ENCODE measurements around the gene BRICD5.

Gene BRICD5

GRCh38 chr16:2181952-2182351, 28.7 kb downstream of the BRICD5 start:
- DNase-seq (ENCODE audit: low spot score) (no peak), FAIRE-seq (peak; percentile 69)

GRCh38 chr16:2180962-2181923, 29.4 kb downstream of the BRICD5 start:
- DNase-seq (ENCODE audit: low spot score) (no peak), FAIRE-seq (no peak)

- DNase-seq (ENCODE audit: low spot score) (no peak), FAIRE-seq (no peak)
Measured at GRCh38 chr16:2180461-2180860, 30.2 kb downstream of the BRICD5 start.

GRCh38 chr16:2179576-2179975, 31.1 kb downstream of the BRICD5 start:
- DNase-seq (ENCODE audit: low spot score) (no peak), FAIRE-seq (no peak)

GRCh38 chr16:2179107-2179501, 31.6 kb downstream of the BRICD5 start:
- FAIRE-seq (no peak), DNase-seq (ENCODE audit: low spot score) (no peak)

GRCh38 chr16:2178321-2179106, 32.1 kb downstream of the BRICD5 start:
- FAIRE-seq (peak; percentile 37), DNase-seq (ENCODE audit: low spot score) (peak; percentile 40)

GRCh38 chr16:2177561-2177960, 33.1 kb downstream of the BRICD5 start:
- no peak for FAIRE-seq
- DNase-seq (ENCODE audit: low spot score) = no peak

- DNase-seq (ENCODE audit: low spot score) (no peak), FAIRE-seq (no peak)
Measured at GRCh38 chr16:2177101-2177500, 33.6 kb downstream of the BRICD5 start.

GRCh38 chr16:2176047-2176446, 34.6 kb downstream of the BRICD5 start:
- DNase-seq (ENCODE audit: low spot score) (no peak), FAIRE-seq (peak; percentile 13)

GRCh38 chr16:2175454-2175853, 35.2 kb downstream of the BRICD5 start:
- DNase-seq (ENCODE audit: low spot score) = no peak
- FAIRE-seq = no peak

GRCh38 chr16:2174396-2175131, 36.1 kb downstream of the BRICD5 start:
- no peak for FAIRE-seq
- DNase-seq (ENCODE audit: low spot score) = no peak

- DNase-seq (ENCODE audit: low spot score) (no peak), FAIRE-seq (no peak)
Measured at GRCh38 chr16:2173916-2174315, 36.7 kb downstream of the BRICD5 start.

GRCh38 chr16:2173366-2173765, 37.3 kb downstream of the BRICD5 start:
- FAIRE-seq = no peak

GRCh38 chr16:2172688-2173335, 37.9 kb downstream of the BRICD5 start:
- DNase-seq (ENCODE audit: low spot score) (no peak), FAIRE-seq (no peak)

More at GRCh38 chr16:2173366-2173765, 37.3 kb downstream of the BRICD5 start:
- DNase-seq (ENCODE audit: low spot score) = no peak

- DNase-seq (ENCODE audit: low spot score) = no peak
Measured at GRCh38 chr16:2171601-2172178, 39.0 kb downstream of the BRICD5 start.

GRCh38 chr16:2170587-2171435, 39.9 kb downstream of the BRICD5 start:
- FAIRE-seq (no peak), DNase-seq (ENCODE audit: low spot score) (no peak)

More at GRCh38 chr16:2171601-2172178, 39.0 kb downstream of the BRICD5 start:
- FAIRE-seq = no peak

- no peak for FAIRE-seq
- no peak for DNase-seq (ENCODE audit: low spot score)
Measured at GRCh38 chr16:2170080-2170479, 40.6 kb downstream of the BRICD5 start.

- FAIRE-seq (no peak), DNase-seq (ENCODE audit: low spot score) (no peak)
Measured at GRCh38 chr16:2167068-2167638, 43.5 kb downstream of the BRICD5 start.

Data from urothelium cell line (cell line).